Neural cell (in vitro differentiated cells): ENCODE results near the gene KRT27. TPM values are rescaled to one million over a fixed set of nuclear protein-coding genes. Genes with fewer than 3 reads are reported as not detected.

Source experiments
- H2AFZ ChIP-seq: fragments of 200-600, 300-800 bp; sonication (generic), shearing (Covaris generic); 2 replicates; pipeline ENCODE4 v1.6.0; 2014; ENCODE audit warnings: low read depth, mild to moderate bottlenecking, antibody characterized with exemption, low read length, moderate library complexity
- H3F3A ChIP-seq: fragments of 200-600 bp; shearing (Covaris generic); 2 replicates; pipeline ENCODE4 v1.6.1; 2016; ENCODE audit warnings: mild to moderate bottlenecking, moderate library complexity, mixed read lengths, antibody characterized with exemption, low read length; ENCODE audit not compliant: insufficient read depth, poor library complexity, severe bottlenecking
- H3K27ac ChIP-seq: fragments of 200-600, 300-800 bp; sonication (generic), shearing (Covaris generic); 2 replicates; pipeline ENCODE4 v1.5.1; 2014; ENCODE audit warnings: mild to moderate bottlenecking, low read length, moderate library complexity
- H3K27me3 ChIP-seq: fragments of 300-800, 200-600 bp; sonication (generic), shearing (Covaris generic); 2 replicates; pipeline ENCODE4 v1.6.0; 2014; ENCODE audit warnings: mild to moderate bottlenecking, low read depth, low read length, moderate library complexity; ENCODE audit not compliant: insufficient read depth
- H3K36me3 ChIP-seq: fragments of 300-800, 200-600 bp; sonication (generic), shearing (Covaris generic); 2 replicates; pipeline ENCODE4 v1.5.1; 2014; ENCODE audit warnings: mild to moderate bottlenecking, antibody characterized with exemption, low read length, moderate library complexity; ENCODE audit not compliant: insufficient read depth
- H3K4me2 ChIP-seq: fragments of 300-800, 200-600 bp; sonication (generic), shearing (Covaris generic); 2 replicates; pipeline ENCODE4 v1.6.0; 2014; ENCODE audit warnings: mild to moderate bottlenecking, low read length
- H3K4me3 ChIP-seq: fragments of 300-800, 200-600 bp; sonication (generic), shearing (Covaris generic); 2 replicates; pipeline ENCODE4 v1.5.1; 2014; ENCODE audit warnings: mild to moderate bottlenecking, low read length, moderate library complexity
- H3K79me2 ChIP-seq: fragments of 200-600 bp; shearing (Covaris generic); replicated peaks from 2 replicates; pipeline ENCODE4 v1.6.0; 2014; ENCODE audit warnings: mild to moderate bottlenecking, low read length, moderate library complexity; ENCODE audit not compliant: insufficient read depth
- H3K9ac ChIP-seq: fragments of 300-800, 200-600 bp; sonication (generic), shearing (Covaris generic); 2 replicates; pipeline ENCODE4 v1.6.1; 2016; ENCODE audit warnings: mild to moderate bottlenecking, low read length, mixed read lengths
- H3K9me2 ChIP-seq: fragments of 200-600 bp; shearing (Covaris generic); 2 replicates; pipeline ENCODE4 v1.6.1; 2016; ENCODE audit warnings: mild to moderate bottlenecking, low read length, mixed read lengths; ENCODE audit not compliant: insufficient read depth
- H3K9me3 ChIP-seq: fragments of 200-600, 300-800 bp; sonication (generic), shearing (Covaris generic); 2 replicates; pipeline ENCODE4 v1.6.1; 2016; ENCODE audit warnings: mild to moderate bottlenecking, mixed run types, low read length, moderate library complexity, mixed read lengths
- H4K20me1 ChIP-seq: fragments of 200-600 bp; shearing (Covaris generic); 2 replicates; pipeline ENCODE4 v1.6.1; 2016; ENCODE audit warnings: mild to moderate bottlenecking, mixed run types; ENCODE audit not compliant: insufficient read depth
- EP300 ChIP-seq: fragments of 450-650 bp; conservative IDR thresholded peaks from 2 replicates; pipeline ENCODE4 v1.6.1; 2014; ENCODE audit warnings: antibody characterized with exemption, mild to moderate bottlenecking, moderate library complexity; ENCODE audit not compliant: poor library complexity, severe bottlenecking
- EZH2 ChIP-seq: fragments of 200-600, 300-800 bp; shearing (Covaris generic), sonication (generic); IDR thresholded peaks from 2 replicates; pipeline ENCODE4 v1.6.1; 2014; ENCODE audit warnings: antibody characterized with exemption, low read length, borderline replicate concordance, mild to moderate bottlenecking; ENCODE audit not compliant: insufficient read depth, poor library complexity, severe bottlenecking
- MXI1 ChIP-seq: fragments of 450-650 bp; conservative IDR thresholded peaks from 2 replicates; pipeline ENCODE4 v1.6.1; 2014; ENCODE audit warnings: antibody characterized with exemption, mild to moderate bottlenecking; ENCODE audit not compliant: poor library complexity, severe bottlenecking
- POLR2AphosphoS5 ChIP-seq: IDR thresholded peaks from 2 replicates; pipeline ENCODE4 v1.6.1; 2012
- RAD21 ChIP-seq: fragments of 450-650 bp; conservative IDR thresholded peaks from 2 replicates; pipeline ENCODE4 v1.6.1; 2014; ENCODE audit warnings: antibody characterized with exemption, mild to moderate bottlenecking, moderate library complexity
- SMC3 ChIP-seq: fragments of 450-650 bp; conservative IDR thresholded peaks from 2 replicates; pipeline ENCODE4 v1.6.1; 2014; ENCODE audit warnings: antibody characterized with exemption, mild to moderate bottlenecking, moderate library complexity; ENCODE audit not compliant: poor library complexity
- TAF1 ChIP-seq: IDR thresholded peaks from 2 replicates; pipeline ENCODE4 v1.6.1; 2012; ENCODE audit warnings: low read depth
- polyA plus RNA-seq: library from polyadenylated mRNA; depleted of rRNA; stranded (reverse); fragments of >200 nt; gene quantifications from 2 replicates; pipeline ENCODE4 v1.2.3, GENCODE V29; 2014
- TF ChIP-seq, protein P1 (sequence below): IDR thresholded peaks from 2 replicates; pipeline ENCODE4 v1.6.1; 2012; ENCODE audit warnings: borderline replicate concordance
- TF ChIP-seq, protein P2 (sequence below): fragments of 450-650 bp; IDR thresholded peaks from 2 replicates; pipeline ENCODE4 v1.5.1; 2014; ENCODE audit warnings: antibody characterized with exemption, mild to moderate bottlenecking, moderate library complexity; ENCODE audit not compliant: poor library complexity, severe bottlenecking

Gene KRT27
- polyA plus RNA-seq, 1 donor from 2014 or later: not detected

DNA sequence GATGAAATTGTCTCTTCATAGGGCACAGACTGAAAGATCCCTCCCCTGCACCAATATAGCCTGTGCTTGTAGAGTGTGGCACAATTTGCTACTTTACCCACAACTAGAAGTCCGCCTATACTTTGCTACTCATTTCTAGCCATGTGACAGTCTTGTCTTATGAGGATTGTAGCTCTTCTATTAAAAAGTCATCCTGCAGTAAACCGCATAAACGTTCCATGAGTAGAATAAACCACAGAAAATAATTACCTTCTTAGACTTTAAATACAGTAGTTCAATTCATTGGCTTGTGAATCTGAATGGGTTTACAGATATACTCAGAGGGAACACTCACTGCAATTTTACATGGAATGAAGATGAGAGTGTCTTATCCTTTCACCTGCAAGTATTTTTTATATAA lies 4.4 kb downstream of the KRT27 start:
- Histone ChIP-seq H3K36me3 (no peaks in the 10 kb centered on the region), H3K9me2 (no peaks in the 10 kb centered on the region), H3K9ac (no peak overlapping the region), H4K20me1 (no peaks in the 10 kb centered on the region), H3K79me2 (no peaks in the 10 kb centered on the region), H3K9me3 (no peaks in the 10 kb centered on the region), H3K4me2 (no peak overlapping the region), H3K27ac (no peak overlapping the region), H2AFZ (no peak overlapping the region), H3K27me3 (no peaks in the 10 kb centered on the region), H3K4me3 (no peak overlapping the region), H3F3A (no peaks in the 10 kb centered on the region)
- TF ChIP-seq MXI1: no peak
- TF ChIP-seq SMC3: no peak
- TF ChIP-seq EZH2: no peak
- TF ChIP-seq, protein P1, sequence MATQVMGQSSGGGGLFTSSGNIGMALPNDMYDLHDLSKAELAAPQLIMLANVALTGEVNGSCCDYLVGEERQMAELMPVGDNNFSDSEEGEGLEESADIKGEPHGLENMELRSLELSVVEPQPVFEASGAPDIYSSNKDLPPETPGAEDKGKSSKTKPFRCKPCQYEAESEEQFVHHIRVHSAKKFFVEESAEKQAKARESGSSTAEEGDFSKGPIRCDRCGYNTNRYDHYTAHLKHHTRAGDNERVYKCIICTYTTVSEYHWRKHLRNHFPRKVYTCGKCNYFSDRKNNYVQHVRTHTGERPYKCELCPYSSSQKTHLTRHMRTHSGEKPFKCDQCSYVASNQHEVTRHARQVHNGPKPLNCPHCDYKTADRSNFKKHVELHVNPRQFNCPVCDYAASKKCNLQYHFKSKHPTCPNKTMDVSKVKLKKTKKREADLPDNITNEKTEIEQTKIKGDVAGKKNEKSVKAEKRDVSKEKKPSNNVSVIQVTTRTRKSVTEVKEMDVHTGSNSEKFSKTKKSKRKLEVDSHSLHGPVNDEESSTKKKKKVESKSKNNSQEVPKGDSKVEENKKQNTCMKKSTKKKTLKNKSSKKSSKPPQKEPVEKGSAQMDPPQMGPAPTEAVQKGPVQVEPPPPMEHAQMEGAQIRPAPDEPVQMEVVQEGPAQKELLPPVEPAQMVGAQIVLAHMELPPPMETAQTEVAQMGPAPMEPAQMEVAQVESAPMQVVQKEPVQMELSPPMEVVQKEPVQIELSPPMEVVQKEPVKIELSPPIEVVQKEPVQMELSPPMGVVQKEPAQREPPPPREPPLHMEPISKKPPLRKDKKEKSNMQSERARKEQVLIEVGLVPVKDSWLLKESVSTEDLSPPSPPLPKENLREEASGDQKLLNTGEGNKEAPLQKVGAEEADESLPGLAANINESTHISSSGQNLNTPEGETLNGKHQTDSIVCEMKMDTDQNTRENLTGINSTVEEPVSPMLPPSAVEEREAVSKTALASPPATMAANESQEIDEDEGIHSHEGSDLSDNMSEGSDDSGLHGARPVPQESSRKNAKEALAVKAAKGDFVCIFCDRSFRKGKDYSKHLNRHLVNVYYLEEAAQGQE: no peak
- no peak for TF ChIP-seq POLR2AphosphoS5
- no peak for TF ChIP-seq TAF1
- TF ChIP-seq, protein P2, sequence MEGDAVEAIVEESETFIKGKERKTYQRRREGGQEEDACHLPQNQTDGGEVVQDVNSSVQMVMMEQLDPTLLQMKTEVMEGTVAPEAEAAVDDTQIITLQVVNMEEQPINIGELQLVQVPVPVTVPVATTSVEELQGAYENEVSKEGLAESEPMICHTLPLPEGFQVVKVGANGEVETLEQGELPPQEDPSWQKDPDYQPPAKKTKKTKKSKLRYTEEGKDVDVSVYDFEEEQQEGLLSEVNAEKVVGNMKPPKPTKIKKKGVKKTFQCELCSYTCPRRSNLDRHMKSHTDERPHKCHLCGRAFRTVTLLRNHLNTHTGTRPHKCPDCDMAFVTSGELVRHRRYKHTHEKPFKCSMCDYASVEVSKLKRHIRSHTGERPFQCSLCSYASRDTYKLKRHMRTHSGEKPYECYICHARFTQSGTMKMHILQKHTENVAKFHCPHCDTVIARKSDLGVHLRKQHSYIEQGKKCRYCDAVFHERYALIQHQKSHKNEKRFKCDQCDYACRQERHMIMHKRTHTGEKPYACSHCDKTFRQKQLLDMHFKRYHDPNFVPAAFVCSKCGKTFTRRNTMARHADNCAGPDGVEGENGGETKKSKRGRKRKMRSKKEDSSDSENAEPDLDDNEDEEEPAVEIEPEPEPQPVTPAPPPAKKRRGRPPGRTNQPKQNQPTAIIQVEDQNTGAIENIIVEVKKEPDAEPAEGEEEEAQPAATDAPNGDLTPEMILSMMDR: no peak
- no peak for TF ChIP-seq RAD21
- TF ChIP-seq EP300: no peak

DNA sequence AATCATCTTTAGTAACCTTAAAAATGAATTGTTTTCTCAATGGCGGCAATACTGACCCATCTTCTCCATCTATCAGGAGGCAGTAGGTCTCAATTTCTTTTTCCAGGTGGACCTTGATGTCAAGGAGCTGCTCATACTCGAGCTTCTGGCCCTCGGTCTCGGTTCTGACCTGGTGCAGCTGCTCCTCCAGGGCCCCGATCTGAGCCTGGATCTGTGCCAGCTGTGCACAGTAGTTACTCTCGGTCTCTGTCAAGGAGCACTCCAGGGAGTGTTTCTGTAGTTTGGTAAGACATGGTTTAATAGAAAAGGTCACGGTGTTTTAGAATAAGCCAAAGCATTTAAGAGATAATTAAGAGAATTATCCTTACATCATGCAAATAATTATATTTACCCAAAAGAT lies 4.9 kb downstream of the KRT27 start:
- no peaks in the 10 kb centered on the region for H3K79me2 ChIP-seq
- no peak overlapping the region for H3K9ac ChIP-seq
- H3K36me3 ChIP-seq: no peaks in the 10 kb centered on the region
- H3K27ac ChIP-seq: no peak overlapping the region
- no peak overlapping the region for H3K4me2 ChIP-seq
- TF ChIP-seq TAF1 (no peak), SMC3 (no peak), EP300 (no peak), EZH2 (no peak), RAD21 (no peak), MXI1 (no peak), POLR2AphosphoS5 (no peak)
- TF ChIP-seq, protein P1: no peak
- TF ChIP-seq, protein P2: no peak
- H2AFZ ChIP-seq: no peak overlapping the region
- no peaks in the 10 kb centered on the region for H3K9me3 ChIP-seq
- no peaks in the 10 kb centered on the region for H3K27me3 ChIP-seq
- no peaks in the 10 kb centered on the region for H3K9me2 ChIP-seq
- H3F3A ChIP-seq: no peaks in the 10 kb centered on the region
- H3K4me3 ChIP-seq: no peak overlapping the region
- H4K20me1 ChIP-seq: no peaks in the 10 kb centered on the region
